GM06990 (cell line): ENCODE results near the gene BDP1.
"Not testable (repeated sequence)": the region's sequence is repeated elsewhere in the genome, so short reads cannot be mapped to it uniquely, and the experiment has no call there.

ENCODE experiments used
- DNase-seq: peaks from one replicate; pipeline ENCODE4 v3.0.0-alpha.2; 2011; ENCODE audit not compliant: insufficient read length; ENCODE audit errors: extremely low read depth
- H3K27me3 ChIP-seq: replicated peaks from 2 replicates; pipeline ENCODE4 v1.6.0; 2011; ENCODE audit warnings: low read length; ENCODE audit not compliant: control insufficient read depth, insufficient read depth
- H3K36me3 ChIP-seq: 2 replicates; pipeline ENCODE4 v1.5.1; 2011; ENCODE audit warnings: low read length; ENCODE audit not compliant: control insufficient read depth, insufficient read depth
- H3K4me3 ChIP-seq: replicated peaks from 2 replicates; pipeline ENCODE4 v1.5.1; 2011; ENCODE audit warnings: low read depth, mild to moderate bottlenecking, control low read depth, low read length
- TF ChIP-seq, protein P1 (sequence below): IDR thresholded peaks from 2 replicates; pipeline ENCODE4 v1.5.1; 2011; ENCODE audit warnings: low read length, control low read depth, mild to moderate bottlenecking, inconsistent platforms; ENCODE audit not compliant: insufficient read depth, poor library complexity, severe bottlenecking

Gene BDP1

DNA sequence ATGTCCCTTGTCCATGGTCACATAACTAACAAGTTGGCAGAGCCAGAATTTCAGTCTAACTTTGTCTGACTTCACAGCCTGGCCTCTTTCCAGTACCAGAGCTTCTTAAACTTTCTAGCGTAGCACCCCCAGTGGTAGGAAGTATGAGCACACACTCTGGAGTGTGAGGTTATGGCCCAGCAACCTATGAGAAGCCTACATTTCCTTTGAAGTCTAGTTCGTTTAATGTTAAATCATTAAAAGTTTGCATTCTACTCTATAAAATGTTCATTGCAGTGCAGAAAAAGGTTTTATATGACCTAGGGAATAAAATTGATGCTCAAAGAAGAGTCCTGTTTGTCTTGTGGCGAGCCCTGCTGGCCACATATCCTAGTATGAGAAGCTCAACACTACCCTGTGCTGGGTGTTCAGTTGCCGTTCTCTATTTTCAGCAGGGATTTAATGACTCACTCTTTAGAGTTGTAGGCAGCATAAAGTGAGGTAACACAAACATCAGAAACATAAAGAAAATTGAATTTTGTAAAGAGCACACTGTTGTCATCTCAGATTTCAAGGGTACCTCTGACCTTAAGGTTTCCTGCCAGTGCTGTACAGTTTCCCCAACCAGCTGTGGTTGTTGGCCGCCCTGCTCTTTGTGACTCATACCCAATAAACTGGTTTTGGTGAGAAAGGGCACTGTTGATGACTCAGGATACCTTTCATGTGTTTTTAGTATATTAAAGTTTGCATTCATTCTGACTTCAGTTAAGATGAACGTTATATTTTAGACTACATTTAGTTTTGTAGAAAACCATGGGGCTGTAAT, 146.0 kb downstream of the BDP1 start:
- Histone ChIP-seq H3K36me3 (peaks cover 13% of the 10 kb centered on the region), H3K4me3 (no peak overlapping the region), H3K27me3 (no peaks in the 10 kb centered on the region)
- TF ChIP-seq, protein P1, sequence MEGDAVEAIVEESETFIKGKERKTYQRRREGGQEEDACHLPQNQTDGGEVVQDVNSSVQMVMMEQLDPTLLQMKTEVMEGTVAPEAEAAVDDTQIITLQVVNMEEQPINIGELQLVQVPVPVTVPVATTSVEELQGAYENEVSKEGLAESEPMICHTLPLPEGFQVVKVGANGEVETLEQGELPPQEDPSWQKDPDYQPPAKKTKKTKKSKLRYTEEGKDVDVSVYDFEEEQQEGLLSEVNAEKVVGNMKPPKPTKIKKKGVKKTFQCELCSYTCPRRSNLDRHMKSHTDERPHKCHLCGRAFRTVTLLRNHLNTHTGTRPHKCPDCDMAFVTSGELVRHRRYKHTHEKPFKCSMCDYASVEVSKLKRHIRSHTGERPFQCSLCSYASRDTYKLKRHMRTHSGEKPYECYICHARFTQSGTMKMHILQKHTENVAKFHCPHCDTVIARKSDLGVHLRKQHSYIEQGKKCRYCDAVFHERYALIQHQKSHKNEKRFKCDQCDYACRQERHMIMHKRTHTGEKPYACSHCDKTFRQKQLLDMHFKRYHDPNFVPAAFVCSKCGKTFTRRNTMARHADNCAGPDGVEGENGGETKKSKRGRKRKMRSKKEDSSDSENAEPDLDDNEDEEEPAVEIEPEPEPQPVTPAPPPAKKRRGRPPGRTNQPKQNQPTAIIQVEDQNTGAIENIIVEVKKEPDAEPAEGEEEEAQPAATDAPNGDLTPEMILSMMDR: peak; percentile 78
- no peak for DNase-seq

DNA sequence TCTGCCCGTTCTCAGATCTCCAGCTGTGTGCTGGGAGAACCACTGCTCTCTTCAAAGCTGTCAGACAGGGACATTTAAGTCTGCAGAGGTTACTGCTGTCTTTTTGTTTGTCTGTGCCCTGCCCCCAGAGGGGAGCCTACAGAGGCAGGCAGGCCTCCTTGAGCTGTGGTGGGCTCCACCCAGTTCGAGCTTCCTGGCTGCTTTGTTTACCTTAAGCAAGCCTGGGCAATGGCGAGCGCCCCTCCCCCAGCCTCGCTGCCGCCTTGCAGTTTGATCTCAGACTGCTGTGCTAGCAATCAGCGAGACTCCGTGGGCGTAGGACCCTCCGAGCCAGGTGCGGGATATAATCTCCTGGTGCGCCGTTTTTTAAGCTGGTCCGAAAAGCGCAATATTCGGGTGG, 154.5 kb downstream of the BDP1 start:
- DNase-seq, H3K36me3 ChIP-seq, H3K4me3 ChIP-seq, H3K27me3 ChIP-seq: not testable (repeated sequence)

DNA sequence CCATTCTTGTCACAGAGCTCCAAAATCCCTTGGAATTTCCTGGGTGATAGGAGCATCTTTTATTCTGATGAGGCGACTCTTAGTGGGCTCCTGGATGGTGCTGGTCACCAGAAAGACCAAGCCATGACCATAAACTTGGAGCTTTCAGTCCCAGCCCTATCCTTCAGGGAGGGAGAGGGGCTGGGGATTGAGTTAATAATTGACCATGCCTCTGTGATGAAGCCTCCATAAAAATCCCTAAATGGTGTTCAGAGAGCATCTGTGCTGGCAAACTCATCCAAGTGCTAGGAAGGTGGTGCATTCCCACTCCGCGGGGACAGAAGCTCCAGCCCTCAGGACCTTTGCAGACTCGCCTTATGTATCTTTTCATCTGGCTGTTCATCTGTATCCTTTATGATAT, 160.4 kb downstream of the BDP1 start:
- H3K4me3 ChIP-seq: no peak overlapping the region
- H3K27me3 ChIP-seq: no peaks in the 10 kb centered on the region
- DNase-seq: no peak
- H3K36me3 ChIP-seq: peaks cover 10% of the 10 kb centered on the region
- TF ChIP-seq, protein P1: no peak
